Mucosa of rectum (tissue), 2 donors: ENCODE measurements around the gene SFXN3.
"Not testable (repeated sequence)": the region's sequence is repeated elsewhere in the genome, so short reads cannot be mapped to it uniquely, and the experiment has no call there.

Source experiments
- H3K27ac ChIP-seq, 2 donors: one replicate each; pipeline ENCODE4 v1.7.0; 2013; ENCODE audit warnings: inconsistent platforms in 2 of 2, low read depth in 2 of 2, low read length in 2 of 2
- H3K27me3 ChIP-seq, 2 donors: one replicate each; pipeline ENCODE4 v1.7.0; 2013; ENCODE audit warnings: low read length in 2 of 2; ENCODE audit not compliant: control insufficient read depth in 2 of 2, insufficient read depth in 2 of 2
- H3K36me3 ChIP-seq, 2 donors: one replicate each; pipeline ENCODE4 v1.7.0; 2013; ENCODE audit warnings: low read length in 2 of 2; ENCODE audit not compliant: control insufficient read depth in 2 of 2, insufficient read depth in 2 of 2
- H3K4me1 ChIP-seq, 2 donors: one replicate each; pipeline ENCODE4 v1.7.0; 2013; ENCODE audit warnings: low read length in 2 of 2, mild to moderate bottlenecking in 1 of 2; ENCODE audit not compliant: control insufficient read depth in 2 of 2, insufficient read depth in 2 of 2
- H3K4me3 ChIP-seq, 2 donors: one replicate each; pipeline ENCODE4 v1.7.0; 2013; ENCODE audit warnings: low read length in 2 of 2
- H3K9ac ChIP-seq, 2 donors: one replicate each; pipeline ENCODE4 v1.7.0; 2013; ENCODE audit warnings: low read length in 2 of 2, low read depth in 1 of 2, mild to moderate bottlenecking in 1 of 2
- H3K9me3 ChIP-seq, 2 donors: one replicate each; pipeline ENCODE4 v1.7.0; 2013; ENCODE audit warnings: low read length in 2 of 2; ENCODE audit not compliant: control insufficient read depth in 2 of 2
- donor health status: healthy.
- donor health status: Normal muscosa, but diverticular disease.

SFXN3 gene

DNA sequence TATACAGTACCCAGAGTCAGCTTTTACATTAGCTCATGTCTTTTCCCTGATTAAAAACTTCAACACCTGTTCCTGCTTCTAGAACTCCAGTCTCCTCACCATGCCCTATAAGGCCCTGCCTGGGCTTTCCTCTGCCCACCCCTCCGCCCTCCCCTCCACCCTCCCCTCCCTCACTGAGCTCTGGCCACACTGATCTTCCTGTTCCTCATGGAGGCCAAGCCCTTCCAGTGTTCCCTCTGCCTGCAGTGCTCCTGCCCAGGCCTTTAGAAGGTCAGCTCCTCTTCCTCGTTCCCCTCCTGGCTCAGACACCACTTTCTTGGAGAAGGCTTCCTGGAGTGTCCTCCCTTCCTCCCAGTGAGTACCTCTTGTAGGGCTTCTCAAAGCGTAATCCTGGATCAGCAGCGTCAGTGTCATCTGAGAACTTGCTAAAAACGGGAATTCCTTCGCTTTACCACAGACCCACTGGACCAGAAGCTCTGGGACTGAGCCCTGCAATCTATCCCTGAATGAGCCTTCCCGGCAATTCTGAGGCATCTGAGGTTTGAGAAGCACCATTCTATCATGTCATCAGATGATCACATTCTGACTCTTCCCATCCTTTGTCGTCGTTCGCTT lies 3.8 kb upstream of the SFXN3 start:
- Histone ChIP-seq H3K27ac (no peak overlapping the region), H3K36me3 (no peaks in the 10 kb centered on the region), H3K9ac (no peak overlapping the region), H3K4me3 (no peak overlapping the region), H3K9me3 (no peaks in the 10 kb centered on the region), H3K4me1 (peaks cover 9 to 11% of the 10 kb centered on the region in 2 donors), H3K27me3 (peaks cover 0 to 5% of the 10 kb centered on the region in 2 donors)

DNA sequence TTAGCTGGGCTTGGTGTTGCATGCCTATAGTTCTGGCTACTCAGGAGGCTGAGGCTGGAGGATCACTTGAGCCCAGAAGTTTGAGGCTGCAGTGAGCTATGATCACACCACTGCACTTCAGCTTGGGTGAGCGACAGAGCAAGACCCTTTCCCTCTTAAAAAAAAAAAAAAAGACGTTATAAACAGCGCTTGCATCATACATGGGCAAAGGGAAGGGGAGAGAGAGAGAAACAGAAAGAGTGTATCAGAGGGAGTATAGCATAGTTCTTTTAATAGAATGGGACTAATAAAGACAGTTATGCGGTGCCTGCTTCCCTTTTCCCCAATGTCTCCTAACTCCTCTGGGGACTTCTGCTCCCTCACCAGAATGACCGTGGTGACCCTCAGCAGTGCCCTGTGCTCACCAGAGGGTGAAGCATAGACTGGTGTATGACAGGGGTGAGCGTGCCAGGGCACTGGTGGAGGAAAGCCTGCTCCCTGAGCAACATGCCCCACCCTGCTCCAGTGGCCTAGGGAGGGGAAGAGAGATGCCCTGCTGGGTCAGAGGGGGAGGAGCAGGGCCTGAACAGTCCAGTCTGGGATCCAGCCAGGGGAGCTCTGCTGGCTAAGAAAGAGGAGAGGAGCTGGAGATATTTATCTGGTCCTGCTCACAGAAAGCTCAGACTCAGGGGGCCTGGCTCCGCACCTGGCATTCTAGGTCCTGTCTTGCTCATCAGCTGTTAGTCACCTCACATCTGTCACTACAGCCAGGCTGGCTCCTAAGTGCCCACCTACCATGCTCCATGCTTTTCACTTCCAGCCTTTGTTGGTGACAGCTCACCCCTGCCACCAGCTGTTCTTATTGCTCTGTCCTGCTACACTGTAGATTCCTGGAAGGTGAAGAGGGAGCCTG lies 2.3 kb upstream of the SFXN3 start:
- H3K27ac ChIP-seq, result no peak overlapping the region
- no peaks in the 10 kb centered on the region for H3K36me3 ChIP-seq
- no peak overlapping the region for H3K9ac ChIP-seq
- no peaks in the 10 kb centered on the region for H3K9me3 ChIP-seq
- no peak overlapping the region for H3K4me3 ChIP-seq
- H3K27me3 ChIP-seq, result peaks cover 0 to 5% of the 10 kb centered on the region in 2 donors
- peaks cover 21% of the 10 kb centered on the region in 2 donors for H3K4me1 ChIP-seq

DNA sequence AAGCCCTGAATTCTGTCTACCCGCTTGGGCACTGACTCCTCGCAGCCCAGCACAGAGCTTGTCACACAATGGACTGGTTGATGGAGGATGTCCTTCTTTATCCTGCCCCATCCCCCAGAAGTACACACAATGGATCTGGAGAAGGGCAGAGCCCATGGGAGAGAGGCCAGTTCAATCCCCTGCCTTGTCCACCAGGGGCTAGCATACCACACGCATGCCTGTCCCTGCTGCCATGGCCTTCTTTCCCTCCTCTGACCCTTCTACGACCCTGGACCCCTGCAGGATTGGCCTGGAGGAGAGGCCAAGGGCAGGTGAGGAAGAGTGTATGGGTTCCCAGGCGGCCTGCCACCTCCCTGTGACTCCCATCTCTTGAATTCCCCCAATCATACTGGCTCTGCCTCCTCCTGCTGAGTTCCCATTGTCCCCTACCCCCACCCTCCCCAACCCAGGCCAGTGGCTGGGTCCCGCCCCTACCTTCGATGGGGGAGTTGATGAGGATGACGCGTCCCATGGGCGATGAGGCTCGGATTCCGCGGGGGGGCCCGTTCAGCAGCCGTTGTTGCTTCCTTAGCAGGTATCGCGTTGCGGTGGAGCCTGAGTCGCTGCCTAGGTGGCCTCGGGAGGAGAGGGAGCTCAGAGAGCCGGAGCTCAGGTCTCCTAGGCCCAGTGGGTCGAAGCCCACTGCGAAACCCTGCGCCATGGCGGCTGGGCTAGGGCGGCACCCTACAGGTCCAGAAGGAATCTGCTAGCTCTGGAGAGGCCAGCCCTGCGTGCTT lies 1.3 kb upstream of the SFXN3 start:
- H3K36me3 ChIP-seq, result no peaks in the 10 kb centered on the region
- no peaks in the 10 kb centered on the region for H3K9me3 ChIP-seq
- peaks cover 0 to 5% of the 10 kb centered on the region in 2 donors for H3K27me3 ChIP-seq
- H3K9ac ChIP-seq, result no peak overlapping the region
- no peak overlapping the region for H3K4me3 ChIP-seq
- H3K27ac ChIP-seq, result no peak overlapping the region
- H3K4me1 ChIP-seq, result peaks cover 21% of the 10 kb centered on the region in 2 donors

DNA sequence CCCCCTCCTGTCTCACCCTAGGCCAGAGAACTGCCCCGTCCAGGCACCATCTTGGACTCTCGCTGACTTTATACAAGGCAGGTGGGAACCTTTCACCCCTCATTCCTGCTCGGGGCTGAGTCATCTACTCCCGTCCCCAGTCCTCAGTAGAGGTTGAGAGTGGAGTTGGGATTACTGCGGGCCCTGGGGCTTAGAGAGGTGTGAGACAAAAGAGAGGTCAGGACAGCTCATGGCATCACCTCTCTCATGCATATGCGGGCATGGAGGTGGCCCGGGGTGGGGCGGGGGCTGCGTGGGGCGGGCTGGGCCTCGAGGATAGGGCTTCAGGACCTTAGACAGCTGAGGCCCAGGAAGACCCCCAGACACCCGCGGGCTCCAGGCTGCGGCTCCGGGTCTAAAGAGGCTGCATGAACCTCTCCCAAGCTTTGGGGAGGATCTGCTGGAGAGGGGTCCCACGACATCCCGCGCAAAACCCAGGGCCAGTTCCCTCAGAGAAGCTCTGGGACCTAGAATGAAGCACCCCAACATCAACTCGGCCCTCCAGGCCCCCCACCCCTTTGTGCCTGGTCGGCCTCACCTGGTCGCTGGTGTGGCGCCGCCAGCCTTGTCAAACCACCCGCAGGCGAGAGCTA lies 422 bp upstream of the SFXN3 start:
- peak overlapping the region; percentile 74 to 81 for H3K4me3 ChIP-seq
- H3K9ac ChIP-seq, result peak overlapping the region in 1 of 2 donors; percentile 79
- peaks cover 0 to 5% of the 10 kb centered on the region in 2 donors for H3K27me3 ChIP-seq
- H3K27ac ChIP-seq, result peak overlapping the region in 1 of 2 donors; percentile 78
- H3K4me1 ChIP-seq, result peaks cover 21% of the 10 kb centered on the region in 2 donors
- no peaks in the 10 kb centered on the region for H3K9me3 ChIP-seq
- H3K36me3 ChIP-seq, result peaks cover 0 to 3% of the 10 kb centered on the region in 2 donors

DNA sequence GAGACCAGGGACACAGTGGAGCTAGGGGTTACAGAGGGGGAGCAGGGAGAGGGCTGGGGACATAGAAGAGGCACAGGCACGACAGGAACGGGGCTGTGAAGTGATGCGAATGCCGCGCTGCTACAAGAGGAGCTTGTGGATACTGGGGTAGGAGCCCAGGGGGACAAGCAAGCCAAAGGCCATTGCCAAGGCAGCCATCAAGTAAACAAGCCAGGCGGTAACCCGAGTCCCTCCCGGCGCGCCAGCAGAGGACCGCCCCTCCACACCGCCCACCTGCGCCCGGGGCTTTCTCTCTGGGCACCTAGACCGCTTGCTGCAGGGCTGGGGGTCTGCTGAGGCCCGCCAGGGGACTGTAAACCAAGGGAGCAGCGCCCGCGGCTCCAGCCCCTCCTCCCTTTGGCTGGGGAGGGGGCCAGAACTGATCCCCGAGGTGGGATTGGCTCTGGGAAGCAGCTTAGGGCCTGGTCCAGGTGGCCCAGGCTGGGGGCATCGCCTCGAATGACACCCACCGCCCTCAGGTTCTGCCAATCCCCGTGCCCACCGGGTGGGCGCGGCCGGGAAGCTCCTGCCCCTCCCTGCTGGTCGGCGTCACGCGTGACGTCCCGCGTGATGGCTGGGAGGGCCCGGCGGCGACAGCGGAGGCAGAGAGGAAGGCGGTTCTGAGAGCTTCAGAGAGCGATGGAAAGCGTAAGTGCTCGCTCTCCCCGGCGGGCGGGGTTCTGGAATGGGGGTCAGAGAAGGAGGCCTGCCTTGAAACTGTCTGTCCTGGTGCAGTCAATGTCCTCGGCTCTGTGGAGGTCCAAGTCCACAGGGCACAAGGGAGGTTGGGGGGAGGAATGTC lies 982 bp downstream of the SFXN3 start:
- H3K27ac ChIP-seq, result peak overlapping the region; percentile 78 to 87
- peaks cover 10 to 15% of the 10 kb centered on the region in 2 donors for H3K36me3 ChIP-seq
- H3K4me3 ChIP-seq, result peak overlapping the region; percentile 74 to 81
- peaks cover 0 to 5% of the 10 kb centered on the region in 2 donors for H3K27me3 ChIP-seq
- H3K9me3 ChIP-seq, result no peaks in the 10 kb centered on the region
- H3K9ac ChIP-seq, result peak overlapping the region; percentile 79 to 87
- peaks cover 21% of the 10 kb centered on the region in 2 donors for H3K4me1 ChIP-seq

DNA sequence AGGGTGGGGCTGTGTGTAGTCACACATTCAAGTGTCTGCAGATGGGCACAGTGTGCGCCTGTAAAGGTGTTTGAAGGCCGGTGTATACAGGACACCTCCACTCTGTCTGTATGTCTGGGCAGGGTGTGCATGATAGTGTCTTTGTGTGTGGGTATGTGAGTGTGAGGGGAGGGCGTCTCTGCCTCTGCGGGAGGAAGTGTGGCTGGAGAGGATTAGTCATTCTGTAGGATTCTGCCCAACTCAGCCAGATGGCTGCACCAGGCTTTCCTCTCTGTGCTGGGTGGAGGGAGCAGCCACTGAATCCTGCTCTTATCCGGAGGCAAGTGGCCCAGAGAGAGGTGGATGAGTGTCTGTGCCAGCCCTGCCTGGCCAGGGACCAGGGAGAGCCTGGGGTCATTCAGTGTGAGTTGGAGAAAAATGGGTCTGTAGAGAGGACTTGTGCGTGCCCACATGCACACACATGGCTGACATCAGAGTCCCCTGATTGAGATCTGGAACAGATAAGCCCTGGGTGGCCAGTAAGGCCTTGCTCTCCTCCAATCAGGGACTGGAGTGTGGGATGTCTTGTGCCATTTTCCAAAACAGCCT lies 1.7 kb downstream of the SFXN3 start:
- Histone ChIP-seq H3K4me1 (peaks cover 21% of the 10 kb centered on the region in 2 donors), H3K27ac (peak overlapping the region; percentile 78 to 87), H3K4me3 (peak overlapping the region; percentile 74 to 81), H3K9ac (peak overlapping the region; percentile 79 to 87), H3K27me3 (peaks cover 0 to 5% of the 10 kb centered on the region in 2 donors), H3K36me3 (peaks cover 17 to 22% of the 10 kb centered on the region in 2 donors), H3K9me3 (no peaks in the 10 kb centered on the region)

DNA sequence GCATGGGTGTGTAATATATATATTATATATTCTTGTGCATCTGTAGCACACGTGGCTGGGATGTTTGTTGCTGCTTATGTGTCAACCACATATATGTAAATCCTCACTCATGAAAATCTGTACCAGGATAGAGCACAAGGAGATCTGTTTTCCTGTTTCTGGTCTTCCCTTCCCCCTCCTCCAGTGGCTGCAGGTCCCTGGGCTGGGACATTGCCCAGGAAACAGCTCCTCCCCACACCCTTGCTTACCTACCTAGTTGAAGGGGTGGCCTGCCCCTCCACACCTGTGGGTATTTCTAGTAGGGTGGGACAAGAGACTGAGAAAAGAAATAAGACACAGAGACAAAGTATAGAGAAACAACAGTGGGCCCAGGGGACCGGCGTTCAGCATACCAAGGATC lies 2.2 kb downstream of the SFXN3 start:
- Histone ChIP-seq H3K9ac (peak overlapping the region in 1 of 2 donors; percentile 79), H3K4me3 (peak overlapping the region in 1 of 2 donors; percentile 74), H3K36me3 (peaks cover 21 to 28% of the 10 kb centered on the region in 2 donors), H3K27me3 (peaks cover 0 to 5% of the 10 kb centered on the region in 2 donors), H3K27ac (no peak overlapping the region), H3K4me1 (peaks cover 21 to 25% of the 10 kb centered on the region in 2 donors), H3K9me3 (no peaks in the 10 kb centered on the region)

DNA sequence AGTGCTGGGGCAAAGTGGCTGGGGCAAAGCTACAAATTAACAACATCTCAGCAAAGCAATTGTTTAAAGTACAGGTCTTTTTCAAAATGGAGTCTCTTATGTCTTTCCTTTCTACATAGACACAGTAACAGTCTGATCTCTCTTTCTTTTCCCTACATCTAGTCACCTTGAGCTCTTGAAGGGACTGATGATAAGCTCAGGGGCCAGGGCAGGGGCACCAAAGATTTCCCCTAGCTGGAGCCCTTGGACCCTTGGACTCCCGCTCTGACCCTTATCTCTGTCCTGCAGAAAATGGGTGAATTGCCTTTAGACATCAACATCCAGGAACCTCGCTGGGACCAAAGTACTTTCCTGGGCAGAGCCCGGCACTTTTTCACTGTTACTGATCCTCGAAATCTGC lies 3.4 kb downstream of the SFXN3 start:
- peaks cover 21 to 35% of the 10 kb centered on the region in 2 donors for H3K36me3 ChIP-seq
- not testable (repeated sequence) for H3K9me3 ChIP-seq, H3K27ac ChIP-seq, H3K9ac ChIP-seq, H3K27me3 ChIP-seq, H3K4me3 ChIP-seq
- H3K4me1 ChIP-seq, result peaks cover 21 to 25% of the 10 kb centered on the region in 2 donors

DNA sequence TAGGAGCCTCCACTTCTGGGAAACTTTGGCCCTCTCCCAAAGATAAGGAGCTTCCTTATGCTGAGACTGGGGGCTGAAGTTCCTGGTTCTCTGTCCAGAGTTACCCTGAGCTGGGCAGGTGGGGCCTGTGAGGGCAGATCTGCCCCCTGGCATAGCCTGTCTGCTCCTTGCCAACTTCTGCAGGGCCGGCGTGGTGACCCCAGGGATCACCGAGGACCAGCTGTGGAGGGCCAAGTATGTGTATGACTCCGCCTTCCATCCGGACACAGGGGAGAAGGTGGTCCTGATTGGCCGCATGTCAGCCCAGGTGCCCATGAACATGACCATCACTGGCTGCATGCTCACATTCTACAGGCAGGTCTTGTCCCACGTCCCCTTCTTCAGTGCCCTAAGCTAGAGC lies 4.3 kb downstream of the SFXN3 start:
- no peaks in the 10 kb centered on the region for H3K9me3 ChIP-seq
- peaks cover 21 to 25% of the 10 kb centered on the region in 2 donors for H3K4me1 ChIP-seq
- H3K27ac ChIP-seq, result no peak overlapping the region
- H3K27me3 ChIP-seq, result no peaks in the 10 kb centered on the region
- no peak overlapping the region for H3K4me3 ChIP-seq
- no peak overlapping the region for H3K9ac ChIP-seq
- H3K36me3 ChIP-seq, result peaks cover 21 to 37% of the 10 kb centered on the region in 2 donors
